ENCODE measurements around the gene OTOS.

Gene OTOS

GRCh38 chr2:240167588-240167880 lies 27.1 kb upstream of the OTOS start:
- no peak for DNase-seq (ENCODE audit: low read depth in 3 of 3)

GRCh38 chr2:240166761-240167587 lies 26.5 kb upstream of the OTOS start:
- DNase-seq (ENCODE audit: low read depth in 3 of 3) = no peak

GRCh38 chr2:240166191-240166590 lies 25.7 kb upstream of the OTOS start:
- no peak for DNase-seq (ENCODE audit: low read depth in 3 of 3)

- DNase-seq (ENCODE audit: low read depth in 3 of 3) = no peak
Measured at GRCh38 chr2:240165661-240166060, 25.2 kb upstream of the OTOS start.

- DNase-seq (ENCODE audit: low read depth in 3 of 3) = no peak
Measured at GRCh38 chr2:240165034-240165433, 24.6 kb upstream of the OTOS start.

GRCh38 chr2:240164586-240164985 lies 24.1 kb upstream of the OTOS start:
- no peak for DNase-seq (ENCODE audit: low read depth in 3 of 3)

GRCh38 chr2:240163844-240164574 lies 23.6 kb upstream of the OTOS start:
- DNase-seq (ENCODE audit: low read depth in 3 of 3) = no peak

GRCh38 chr2:240162939-240163714 lies 22.7 kb upstream of the OTOS start:
- DNase-seq (ENCODE audit: low read depth in 3 of 3) = no peak

- no peak for DNase-seq (ENCODE audit: low read depth in 3 of 3)
Measured at GRCh38 chr2:240162531-240162930, 22.1 kb upstream of the OTOS start.

GRCh38 chr2:240162032-240162431 lies 21.6 kb upstream of the OTOS start:
- DNase-seq (ENCODE audit: low read depth in 3 of 3) = no peak

- DNase-seq (ENCODE audit: low read depth in 3 of 3) = no peak
Measured at GRCh38 chr2:240161087-240161750, 20.8 kb upstream of the OTOS start.

GRCh38 chr2:240160291-240161086 lies 20.0 kb upstream of the OTOS start:
- no peak for DNase-seq (ENCODE audit: low read depth in 3 of 3)

- no peak for DNase-seq (ENCODE audit: low read depth in 3 of 3)
Measured at GRCh38 chr2:240159251-240159839, 18.9 kb upstream of the OTOS start.

GRCh38 chr2:240157147-240157470 lies 16.7 kb upstream of the OTOS start:
- no peak for DNase-seq (ENCODE audit: low read depth in 3 of 3)

GRCh38 chr2:240156435-240157146 lies 16.1 kb upstream of the OTOS start:
- no peak for DNase-seq (ENCODE audit: low read depth in 3 of 3)

GRCh38 chr2:240155745-240156390 lies 15.4 kb upstream of the OTOS start:
- DNase-seq (ENCODE audit: low read depth in 3 of 3) = no peak

- DNase-seq (ENCODE audit: low read depth in 3 of 3) = no peak
Measured at GRCh38 chr2:240155048-240155744, 14.7 kb upstream of the OTOS start.

GRCh38 chr2:240154606-240155005 lies 14.1 kb upstream of the OTOS start:
- DNase-seq (ENCODE audit: low read depth in 3 of 3) = no peak

- no peak for DNase-seq (ENCODE audit: low read depth in 3 of 3)
Measured at GRCh38 chr2:240153418-240153817, 13.0 kb upstream of the OTOS start.

All from stimulated activated CD4-positive, alpha-beta T cell treated with anti-CD3 and anti-CD28 coated beads, TNF-alpha, amount 100 ng/mL, for 4 hours (primary cell).